CD14-positive monocyte (primary cell): ENCODE measurements around the gene ZNF28. TPM values are rescaled to one million over a fixed set of nuclear protein-coding genes. Genes with fewer than 3 reads are reported as not detected.
"Not testable (repeated sequence)": the region's sequence is repeated elsewhere in the genome, so short reads cannot be mapped to it uniquely, and the experiment has no call there.

Source experiments
- DNase-seq, 3 donors: peaks; one replicate each; pipeline ENCODE4 v3.0.0-alpha.2; 2011 to 2022
- H2AFZ ChIP-seq: 2 replicates; pipeline ENCODE4 v1.6.0; 2012; ENCODE audit warnings: mild to moderate bottlenecking, low read depth, low read length, inconsistent platforms; ENCODE audit not compliant: insufficient read depth, poor library complexity, severe bottlenecking
- H3K27ac ChIP-seq, 2 donors: 1 replicate in 1 of 2; 2 replicates in 1 of 2; pipeline ENCODE4 v1.5.1; 2012 to 2013; ENCODE audit warnings: low read length in 2 of 2, control low read depth in 1 of 2, inconsistent platforms in 1 of 2, low read depth in 1 of 2, mild to moderate bottlenecking in 1 of 2
- H3K27me3 ChIP-seq, 2 donors: one replicate each; pipeline versions ENCODE4 v1.6.0 to v1.6.1; 2011 to 2013; ENCODE audit warnings: low read length in 2 of 2; ENCODE audit not compliant: control insufficient read depth in 2 of 2, insufficient read depth in 2 of 2
- H3K36me3 ChIP-seq, 2 donors: replicated peaks in 1 of 2; 1 replicate in 1 of 2; 2 replicates in 1 of 2; pipeline versions ENCODE4 v1.5.1 to v1.6.1; 2012 to 2013; ENCODE audit warnings: low read length in 2 of 2, control low read depth in 1 of 2, inconsistent platforms in 1 of 2, mild to moderate bottlenecking in 1 of 2; ENCODE audit not compliant: insufficient read depth in 2 of 2, control insufficient read depth in 1 of 2
- H3K4me1 ChIP-seq, 2 donors: 1 replicate in 1 of 2; 2 replicates in 1 of 2; pipeline versions ENCODE4 v1.5.1 to v1.6.1; 2012 to 2013; ENCODE audit warnings: low read length in 2 of 2, control low read depth in 1 of 2, inconsistent platforms in 1 of 2, mild to moderate bottlenecking in 1 of 2, moderate library complexity in 1 of 2; ENCODE audit not compliant: insufficient read depth in 2 of 2, control insufficient read depth in 1 of 2
- H3K4me2 ChIP-seq: replicated peaks from 2 replicates; pipeline ENCODE3; 2012; ENCODE audit warnings: low read length, moderate library complexity, mild to moderate bottlenecking; ENCODE audit not compliant: poor library complexity, severe bottlenecking; ENCODE audit errors: extremely low read depth
- H3K4me3 ChIP-seq, 3 experiments: fragments of 200-600 bp in 1 of 3; sonication (generic) in 1 of 3; replicated peaks in 1 of 3; 1 replicate in 2 of 3; 2 replicates in 1 of 3; pipeline ENCODE4 v1.5.1; 2011 to 2013; ENCODE audit warnings: low read length in 3 of 3, mild to moderate bottlenecking in 3 of 3, control low read depth in 2 of 3, low read depth in 2 of 3, inconsistent platforms in 1 of 3, moderate library complexity in 1 of 3
- H3K79me2 ChIP-seq: 2 replicates; pipeline ENCODE4 v1.6.0; 2012; ENCODE audit warnings: mild to moderate bottlenecking, control low read depth, inconsistent platforms, low read length, moderate library complexity; ENCODE audit not compliant: insufficient read depth
- H3K9ac ChIP-seq: 2 replicates; pipeline ENCODE4 v1.6.0; 2017; ENCODE audit warnings: low read length, mild to moderate bottlenecking; ENCODE audit not compliant: insufficient read depth, poor library complexity, severe bottlenecking
- H3K9me3 ChIP-seq, 2 donors: replicated peaks in 1 of 2; 1 replicate in 1 of 2; 2 replicates in 1 of 2; pipeline versions ENCODE4 v1.5.1 to v1.6.1; 2012 to 2013; ENCODE audit warnings: low read length in 2 of 2, control low read depth in 1 of 2; ENCODE audit not compliant: control insufficient read depth in 1 of 2, insufficient read depth in 1 of 2
- H4K20me1 ChIP-seq: 2 replicates; pipeline ENCODE4 v1.6.0; 2012; ENCODE audit warnings: mild to moderate bottlenecking, low read length, control low read depth, moderate library complexity; ENCODE audit not compliant: insufficient read depth
- H3K27ac Mint-ChIP-seq, 7 donors: one replicate each; pipeline ENCODE4 v1.8.0; 2020; ENCODE audit warnings: mild to moderate bottlenecking in 7 of 7, mixed read lengths in 7 of 7, moderate library complexity in 6 of 7, inconsistent platforms in 2 of 7
- H3K27me3 Mint-ChIP-seq, 3 donors: one replicate each; pipeline ENCODE4 v1.8.0; 2021 to 2022; ENCODE audit warnings: low read depth in 3 of 3, mild to moderate bottlenecking in 3 of 3, mixed read lengths in 3 of 3, moderate library complexity in 3 of 3, inconsistent platforms in 1 of 3
- H3K36me3 Mint-ChIP-seq, 2 donors: one replicate each; pipeline ENCODE4 v1.8.0; 2020; ENCODE audit warnings: mixed read lengths in 2 of 2, inconsistent platforms in 1 of 2, mild to moderate bottlenecking in 1 of 2
- H3K4me1 Mint-ChIP-seq: one replicate; pipeline ENCODE4 v1.8.0; 2020; ENCODE audit warnings: mild to moderate bottlenecking, mixed read lengths
- H3K4me3 Mint-ChIP-seq, 2 donors: one replicate each; pipeline ENCODE4 v1.8.0; 2020; ENCODE audit warnings: mild to moderate bottlenecking in 2 of 2, mixed read lengths in 2 of 2, moderate library complexity in 1 of 2
- H3K9me3 Mint-ChIP-seq, 7 donors: one replicate each; pipeline ENCODE4 v1.8.0; 2020 to 2022; ENCODE audit warnings: mixed read lengths in 7 of 7, mild to moderate bottlenecking in 6 of 7, moderate library complexity in 6 of 7, inconsistent platforms in 2 of 7
- WGBS: methylation state at CpG from one replicate; pipeline ENCODE4 v1.1.5; 2013; ENCODE audit warnings: missing lambda C conversion rate; ENCODE audit not compliant: insufficient coverage; 5-methylcytosine and 5-hydroxymethylcytosine counted together
- intact Hi-C, 2 donors: fragments of 100-400 bp; cut with micrococcal nuclease; formaldehyde crosslinking; loops; one replicate each; pipeline versions ENCODE4 v1.15.0 to v1.15.1; 2023
- polyA plus RNA-seq, 3 donors: library from polyadenylated mRNA; depleted of rRNA in 1 of 3; unstranded in 2 of 3; stranded (reverse) in 1 of 3; fragments of 300-500 nt in 2 of 3; fragments of >200 nt in 1 of 3; fragmentation: Illumina TruSeq in 2 of 3; gene quantifications; 1 replicate in 2 of 3; 2 replicates in 1 of 3; pipeline ENCODE4 v1.2.3, GENCODE V29; 2012 to 2021

ZNF28 gene
- polyA plus RNA-seq, 3 donors, result 2.4 to 21.2 (median 15.0) TPM

- H3K9me3 Mint-ChIP-seq, result peaks cover 22 to 65% (median 49%) of the 10 kb centered on the region in 7 donors
- H3K36me3 Mint-ChIP-seq, result peaks cover 20 to 41% of the 10 kb centered on the region in 2 donors
- H3K4me2 ChIP-seq, result peak overlapping the region; percentile 96
- H3K4me3 ChIP-seq, result peak overlapping the region; percentile 80 to 87 (median 83)
- H3K9ac ChIP-seq, result peak overlapping the region; percentile 75
- H3K27me3 ChIP-seq, H3K4me1 ChIP-seq, H3K27me3 Mint-ChIP-seq, H3K79me2 ChIP-seq, DNase-seq, H4K20me1 ChIP-seq: not testable (repeated sequence)
- H3K9me3 ChIP-seq, result peaks cover 33 to 41% of the 10 kb centered on the region in 2 donors
- peaks cover 21% of the 10 kb centered on the region for H3K4me1 Mint-ChIP-seq
- peak overlapping the region; percentile 87 to 96 (median 92) for H3K27ac Mint-ChIP-seq
- peaks cover 20 to 28% of the 10 kb centered on the region in 2 donors for H3K36me3 ChIP-seq
- 0% methylated on average over 11 of the region's 31 CpGs for WGBS
- peak overlapping the region; percentile 38 to 81 for H3K27ac ChIP-seq
- H2AFZ ChIP-seq, result peak overlapping the region; percentile 89
- intact Hi-C loops, result loop anchor here in 1 of 2 donors (5.0 kb wide), 1 partner anchor 34 kb away; the partner anchor contains the start of gene ZNF28
- H3K4me3 Mint-ChIP-seq, result peak overlapping the region; percentile 93 to 96
Observed at GRCh38 chr19:52856540-52857377, 35.3 kb upstream of the ZNF28 start.

DNA sequence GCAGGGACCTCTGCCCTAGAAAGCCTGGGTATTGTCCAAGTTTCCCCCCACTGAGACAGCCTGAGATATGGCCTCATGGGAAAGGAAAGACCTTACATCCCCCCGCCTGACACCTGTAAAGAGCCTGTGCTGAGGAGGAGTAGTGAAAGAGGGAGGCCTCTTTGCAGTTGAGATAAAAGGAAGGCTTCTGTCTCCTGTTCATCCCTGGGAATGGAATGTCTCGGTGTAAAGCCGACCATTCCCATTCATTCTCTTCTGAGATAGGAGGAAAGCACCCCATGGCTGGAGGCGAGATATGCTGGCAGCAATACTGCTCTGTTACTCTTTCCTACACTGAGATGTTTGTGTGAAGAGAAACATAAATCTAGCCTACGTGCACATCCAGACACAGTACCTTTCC, 25.9 kb upstream of the ZNF28 start:
- WGBS, result no CpG with 5 or more reads among the region's 5 CpGs
- H3K36me3 ChIP-seq, result peaks cover 87 to 96% of the 10 kb centered on the region in 2 donors
- H3K9me3 ChIP-seq, result peaks cover 81 to 88% of the 10 kb centered on the region in 2 donors
- H3K4me3 ChIP-seq, DNase-seq, H3K27me3 Mint-ChIP-seq, H3K27ac Mint-ChIP-seq, H3K79me2 ChIP-seq, H3K4me1 Mint-ChIP-seq, H3K9ac ChIP-seq, H3K27ac ChIP-seq, H3K4me3 Mint-ChIP-seq, H4K20me1 ChIP-seq, intact Hi-C loops, H3K4me1 ChIP-seq, H3K4me2 ChIP-seq, H3K27me3 ChIP-seq, H2AFZ ChIP-seq: not testable (repeated sequence)
- peaks cover 61 to 95% (median 86%) of the 10 kb centered on the region in 7 donors for H3K9me3 Mint-ChIP-seq
- H3K36me3 Mint-ChIP-seq, result peaks cover 90 to 98% of the 10 kb centered on the region in 2 donors

- H3K36me3 Mint-ChIP-seq, result peaks cover 63 to 70% of the 10 kb centered on the region in 2 donors
- H3K79me2 ChIP-seq, H4K20me1 ChIP-seq, H3K4me1 Mint-ChIP-seq, H3K4me3 Mint-ChIP-seq, H3K27ac ChIP-seq, H3K27me3 Mint-ChIP-seq, H3K4me2 ChIP-seq, H2AFZ ChIP-seq, H3K27me3 ChIP-seq, DNase-seq, H3K9ac ChIP-seq, intact Hi-C loops, H3K4me1 ChIP-seq: not testable (repeated sequence)
- H3K9me3 ChIP-seq, result peaks cover 69 to 99% of the 10 kb centered on the region in 2 donors
- peak overlapping the region in 1 of 7 donors; percentile 33 for H3K27ac Mint-ChIP-seq
- H3K36me3 ChIP-seq, result peaks cover 50 to 78% of the 10 kb centered on the region in 2 donors
- peak overlapping the region in 1 of 3 experiments; percentile 12 for H3K4me3 ChIP-seq
- H3K9me3 Mint-ChIP-seq, result peaks cover 67 to 96% (median 92%) of the 10 kb centered on the region in 7 donors
- WGBS, result 80% methylated on average over 1 of the region's 10 CpGs
Observed at GRCh38 chr19:52840825-52841465, 19.5 kb upstream of the ZNF28 start.

DNA sequence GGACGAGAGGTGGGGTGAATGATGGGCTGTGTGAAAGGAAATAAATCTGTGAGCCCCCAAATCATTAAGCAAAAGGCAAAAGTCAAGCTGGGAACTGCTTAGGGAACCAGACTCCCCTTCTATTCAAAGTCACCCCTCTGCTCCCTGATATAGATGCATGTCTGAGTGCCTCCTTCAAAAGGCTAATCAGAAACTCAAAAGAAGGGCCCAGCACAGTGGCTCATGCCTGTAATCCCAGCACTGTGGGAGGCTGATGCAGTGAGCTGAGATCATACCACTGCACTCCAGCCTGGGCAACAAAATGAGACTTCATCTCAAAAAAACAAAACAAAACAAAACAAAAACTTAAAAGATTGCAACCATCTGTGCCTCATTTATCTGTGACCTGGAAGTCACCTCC, 12.9 kb upstream of the ZNF28 start:
- intact Hi-C loops, H3K4me1 Mint-ChIP-seq, H2AFZ ChIP-seq, H4K20me1 ChIP-seq, H3K27me3 ChIP-seq, H3K4me3 Mint-ChIP-seq, H3K4me3 ChIP-seq, H3K27ac Mint-ChIP-seq, H3K4me2 ChIP-seq, DNase-seq, H3K79me2 ChIP-seq, H3K9ac ChIP-seq, H3K27ac ChIP-seq, H3K27me3 Mint-ChIP-seq, H3K4me1 ChIP-seq: not testable (repeated sequence)
- peaks cover 0 to 12% of the 10 kb centered on the region in 2 donors for H3K36me3 ChIP-seq
- Mint-ChIP-seq H3K36me3 (peaks cover 6 to 12% of the 10 kb centered on the region in 2 donors), H3K9me3 (peaks cover 57 to 95% (median 86%) of the 10 kb centered on the region in 7 donors)
- H3K9me3 ChIP-seq, result peaks cover 82 to 90% of the 10 kb centered on the region in 2 donors
- WGBS, result no CpG with 5 or more reads among the region's 1 CpG
